ENCODE data around the gene APRT.

Gene APRT

GRCh38 chr16:88784856-88785105 is 26.9 kb downstream of the APRT start:
- TF ChIP-seq CTCF (conservative IDR thresholded peaks at IDR 0.05), result no peak
- H3K27ac ChIP-seq, result peak overlapping the region; percentile 72

DNA sequence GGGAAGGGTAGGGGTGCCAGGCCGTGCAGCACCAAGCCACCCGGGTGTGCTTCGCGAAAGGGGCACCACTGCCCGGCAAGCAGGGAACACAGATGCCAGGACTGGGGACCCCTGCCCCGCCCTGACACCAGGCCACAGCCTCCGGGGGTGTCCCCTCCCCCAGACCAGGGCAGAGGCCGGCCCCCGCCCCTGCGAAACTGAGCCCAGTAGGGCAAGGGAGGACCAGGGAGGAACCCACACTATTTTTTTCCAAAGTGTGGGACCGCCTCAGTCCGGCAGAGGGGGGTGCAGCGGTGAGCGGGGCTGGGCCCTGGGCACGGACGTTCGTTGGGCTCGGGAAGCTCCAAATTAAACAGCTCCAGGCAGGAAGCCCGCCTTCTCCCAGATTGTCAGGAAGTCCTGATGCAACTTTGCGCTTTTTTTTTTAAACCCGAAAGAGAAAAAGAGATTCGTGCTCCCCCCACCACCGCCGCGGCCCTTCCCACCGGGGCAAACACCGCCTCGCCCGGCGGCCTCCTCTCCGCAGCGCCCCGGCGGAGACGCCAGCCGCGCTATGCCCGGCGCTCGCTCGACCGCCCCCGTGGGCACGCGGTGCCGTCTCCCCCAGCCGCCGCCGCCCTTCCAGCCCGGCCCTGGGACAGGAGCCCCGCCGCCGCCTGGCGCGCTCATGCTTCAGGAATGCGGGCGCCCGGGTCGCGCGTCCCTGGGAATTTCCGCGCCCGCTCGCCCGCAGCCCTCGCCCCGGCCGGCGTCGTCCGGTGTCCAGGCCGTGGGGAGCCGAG is 27.5 kb downstream of the APRT start:
- 0 out of 2 replicates have a peak, but pooled peaks have one; percentile 11 for TF ChIP-seq CTCF (conservative IDR thresholded peaks at IDR 0.05)
- peak overlapping the region; percentile 72 for H3K27ac ChIP-seq

DNA sequence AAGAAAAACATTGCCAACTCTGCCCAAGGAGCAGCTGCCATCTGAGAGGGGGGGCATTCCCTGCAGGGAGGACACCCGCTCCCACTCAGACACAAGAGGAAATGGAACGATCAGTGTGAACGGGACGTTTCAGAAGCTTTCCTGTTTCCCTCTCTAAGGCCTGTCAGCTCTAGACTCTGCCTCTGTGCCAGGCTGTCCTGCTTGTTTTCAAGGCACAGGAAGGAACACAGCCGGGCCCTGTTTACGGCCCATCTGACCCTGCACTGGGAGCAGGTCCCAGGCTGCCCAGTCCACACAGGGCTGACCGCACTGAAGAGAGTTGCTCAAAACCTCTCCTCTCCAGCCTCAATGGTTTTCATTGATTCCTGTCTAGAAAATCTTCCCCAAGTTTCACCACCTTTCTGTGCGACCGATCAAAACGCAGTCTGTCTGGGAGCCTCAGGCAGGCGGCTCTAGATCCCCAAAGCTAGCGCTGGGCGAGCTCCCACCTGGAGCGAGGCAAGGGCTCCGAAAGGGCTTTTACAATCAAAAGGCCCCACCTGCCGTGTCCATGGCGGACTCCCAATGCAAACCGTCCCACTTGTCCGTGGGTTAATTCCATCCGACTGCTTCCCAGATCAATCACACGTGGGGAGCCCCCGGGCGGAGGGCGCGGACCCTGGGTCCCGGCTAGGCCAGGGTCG is 28.2 kb downstream of the APRT start:
- peak overlapping the region; percentile 72 for H3K27ac ChIP-seq

GRCh38 chr16:88782454-88783390 is 29.0 kb downstream of the APRT start:
- TF ChIP-seq CTCF (conservative IDR thresholded peaks at IDR 0.05), result no peak
- H3K27ac ChIP-seq, result peak overlapping the region; percentile 72

More for the DNA sequence above, 28.2 kb downstream of the APRT start:
- no peak for TF ChIP-seq CTCF (conservative IDR thresholded peaks at IDR 0.05)

GRCh38 chr16:88781140-88782077 is 30.3 kb downstream of the APRT start:
- no peak for TF ChIP-seq CTCF (conservative IDR thresholded peaks at IDR 0.05)
- no peak overlapping the region for H3K27ac ChIP-seq

GRCh38 chr16:88780142-88781062 is 31.3 kb downstream of the APRT start:
- no peak overlapping the region for H3K27ac ChIP-seq
- no peak for TF ChIP-seq CTCF (conservative IDR thresholded peaks at IDR 0.05)

Measured in VCaP (cell line).